NT2/D1 (cell line): ENCODE measurements around the gene PAPPA2.

ENCODE experiments used
- DNase-seq: peaks from one replicate; pipeline ENCODE4 v3.0.0-alpha.2; 2011; ENCODE audit warnings: low read depth, low spot score
- H3K27me3 ChIP-seq: 2 replicates; pipeline ENCODE4 v1.6.0; 2011; ENCODE audit warnings: mild to moderate bottlenecking; ENCODE audit not compliant: insufficient read length, insufficient read depth
- H3K36me3 ChIP-seq: 2 replicates; pipeline ENCODE4 v1.6.1; 2011; ENCODE audit warnings: mild to moderate bottlenecking, low read length, mixed read lengths; ENCODE audit not compliant: insufficient read depth, insufficient read length
- H3K4me1 ChIP-seq: 2 replicates; pipeline ENCODE4 v1.5.1; 2011; ENCODE audit not compliant: insufficient read depth, insufficient read length
- H3K4me3 ChIP-seq: 2 replicates; pipeline ENCODE4 v1.5.1; 2011; ENCODE audit warnings: low read depth; ENCODE audit not compliant: insufficient read length
- H3K9ac ChIP-seq: 2 replicates; pipeline ENCODE4 v1.6.0; 2011; ENCODE audit warnings: low read depth; ENCODE audit not compliant: insufficient read length
- H3K9me3 ChIP-seq: 2 replicates; pipeline ENCODE4 v1.5.1; 2011; ENCODE audit warnings: mild to moderate bottlenecking, low read length; ENCODE audit not compliant: insufficient read depth
- SUZ12 ChIP-seq: IDR thresholded peaks from 2 replicates; pipeline ENCODE4 v1.6.1; 2011; ENCODE audit not compliant: insufficient read length, insufficient read depth; ENCODE audit errors: extremely low read depth
- YY1 ChIP-seq: IDR thresholded peaks from 2 replicates; pipeline ENCODE4 v1.6.1; 2011; ENCODE audit not compliant: insufficient read length, insufficient read depth
- ZNF274 ChIP-seq: IDR thresholded peaks from 2 replicates; pipeline ENCODE4 v1.6.1; 2011; ENCODE audit warnings: mild to moderate bottlenecking, low read depth, low read length

Gene PAPPA2

DNA sequence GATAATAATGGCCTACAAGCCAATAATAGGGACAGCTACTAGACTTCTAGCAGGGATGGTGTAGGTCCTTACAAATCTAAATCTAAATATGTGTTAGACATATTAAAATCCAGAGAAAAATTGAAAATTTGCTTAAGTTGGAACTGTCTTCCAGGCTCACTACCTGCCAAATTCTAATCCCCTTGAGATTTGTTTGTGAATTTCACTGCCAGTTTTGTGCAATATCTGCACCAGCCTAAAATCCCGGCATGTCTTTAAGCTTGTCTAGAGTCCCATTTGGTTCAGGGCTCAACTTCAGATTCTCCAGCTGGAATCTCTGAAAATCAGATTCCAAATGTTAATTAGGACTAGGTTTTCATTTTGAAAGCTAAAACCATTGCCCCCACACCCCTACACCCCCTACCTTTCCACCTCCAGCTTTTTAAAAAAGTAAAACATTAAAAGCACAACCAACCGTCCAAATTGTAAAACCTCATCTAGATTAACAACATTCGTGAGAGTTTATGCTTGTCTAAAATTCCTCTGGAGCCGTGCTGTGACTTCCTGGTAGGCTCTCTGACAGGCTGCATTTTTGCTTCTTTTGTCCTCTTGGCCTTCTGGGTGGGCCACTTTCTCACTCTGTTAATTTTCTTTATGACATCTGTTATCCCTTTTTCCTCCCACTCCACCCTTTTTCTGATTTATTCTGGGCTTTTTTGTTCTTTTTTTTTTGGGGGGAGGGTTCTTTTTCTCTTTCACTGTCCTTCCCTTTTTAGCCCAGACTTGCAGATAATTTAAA lies 348.7 kb downstream of the PAPPA2 start:
- Histone ChIP-seq H3K9me3 (no peaks in the 10 kb centered on the region), H3K4me3 (no peak overlapping the region), H3K36me3 (no peaks in the 10 kb centered on the region), H3K27me3 (no peaks in the 10 kb centered on the region), H3K4me1 (no peaks in the 10 kb centered on the region), H3K9ac (no peak overlapping the region)
- no peak for TF ChIP-seq SUZ12
- no peak for TF ChIP-seq ZNF274
- no peak for TF ChIP-seq YY1
- no peak for DNase-seq

DNA sequence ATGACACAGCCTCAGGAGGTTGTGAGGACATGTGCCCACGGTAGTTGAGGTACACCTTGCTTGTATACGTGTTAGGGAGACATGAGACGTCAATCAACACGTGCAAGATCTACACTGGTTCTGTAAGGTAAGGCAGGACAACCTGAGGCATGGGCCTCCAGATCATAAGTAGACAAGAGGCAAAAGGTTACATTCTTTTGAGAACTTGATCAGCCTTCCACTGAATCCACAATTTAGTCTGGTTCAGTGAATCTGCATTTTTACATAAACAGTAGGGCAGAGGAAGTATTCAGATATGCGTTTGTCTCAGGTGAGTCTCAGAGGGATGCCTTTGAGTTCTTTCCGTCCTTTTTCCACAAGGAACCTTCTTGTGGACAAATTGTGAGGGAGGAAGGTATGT lies 352.6 kb downstream of the PAPPA2 start:
- H3K4me3 ChIP-seq: no peak overlapping the region
- no peak overlapping the region for H3K9ac ChIP-seq
- no peaks in the 10 kb centered on the region for H3K36me3 ChIP-seq
- H3K27me3 ChIP-seq: no peaks in the 10 kb centered on the region
- H3K9me3 ChIP-seq: no peaks in the 10 kb centered on the region
- DNase-seq: no peak
- H3K4me1 ChIP-seq: no peaks in the 10 kb centered on the region
- TF ChIP-seq YY1: no peak
- no peak for TF ChIP-seq SUZ12
- no peak for TF ChIP-seq ZNF274

DNA sequence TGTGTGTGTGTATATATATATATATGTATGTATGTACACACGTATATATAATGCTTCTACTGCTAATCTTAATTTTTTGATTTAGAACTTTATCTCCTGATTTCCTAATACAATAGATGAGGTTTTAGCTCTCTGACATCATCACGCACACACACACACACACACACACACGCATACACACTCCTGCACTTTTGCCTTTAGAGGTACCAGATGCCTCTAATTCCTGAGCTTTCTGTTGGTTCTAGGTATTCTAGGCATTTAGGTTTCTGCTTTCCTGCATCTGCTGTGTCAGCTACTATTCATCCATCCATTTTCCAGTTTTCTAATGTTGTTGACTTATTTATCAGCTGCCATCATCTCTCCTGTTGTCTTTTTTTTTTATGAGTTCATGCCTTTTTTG lies 353.3 kb downstream of the PAPPA2 start:
- no peak for TF ChIP-seq ZNF274
- no peak for TF ChIP-seq SUZ12
- no peak for TF ChIP-seq YY1
- Histone ChIP-seq H3K9me3 (no peaks in the 10 kb centered on the region), H3K27me3 (no peaks in the 10 kb centered on the region), H3K9ac (no peak overlapping the region), H3K4me3 (no peak overlapping the region), H3K36me3 (no peaks in the 10 kb centered on the region), H3K4me1 (no peaks in the 10 kb centered on the region)
- no peak for DNase-seq

DNA sequence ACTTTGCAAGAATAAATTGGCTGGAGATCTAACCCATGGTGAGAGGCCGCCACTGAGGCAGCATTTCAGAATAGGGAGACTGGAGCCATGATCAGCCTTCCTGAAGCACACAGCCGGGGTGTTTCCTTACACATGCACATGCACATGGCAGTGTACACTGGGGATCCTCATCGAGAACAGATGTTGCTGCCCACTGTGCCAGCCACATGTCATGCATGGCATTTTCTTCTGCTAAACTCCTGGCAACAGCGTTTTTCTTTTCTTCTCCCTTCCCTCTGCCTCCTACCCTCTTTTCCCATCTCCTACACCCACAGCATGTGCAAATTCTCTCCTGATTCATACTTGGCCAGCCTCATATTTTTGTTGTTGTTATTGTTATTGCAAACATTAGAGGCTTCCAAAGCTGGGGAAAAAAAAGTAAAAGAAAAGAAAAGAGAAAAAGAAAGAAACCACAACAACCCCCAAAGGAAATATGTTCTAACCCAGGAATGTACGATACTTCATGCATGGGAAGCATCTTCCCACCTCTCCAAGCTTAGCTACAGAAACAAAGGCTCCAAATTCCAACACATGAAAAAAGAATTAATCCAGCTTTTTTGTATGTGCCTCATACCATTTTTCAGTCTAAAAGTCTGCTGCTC lies 357.5 kb downstream of the PAPPA2 start:
- TF ChIP-seq YY1 (no peak), SUZ12 (no peak), ZNF274 (no peak)
- DNase-seq: no peak
- Histone ChIP-seq H3K9me3 (no peaks in the 10 kb centered on the region), H3K4me3 (no peak overlapping the region), H3K36me3 (no peaks in the 10 kb centered on the region), H3K9ac (no peak overlapping the region), H3K27me3 (peaks cover 2% of the 10 kb centered on the region), H3K4me1 (no peaks in the 10 kb centered on the region)

DNA sequence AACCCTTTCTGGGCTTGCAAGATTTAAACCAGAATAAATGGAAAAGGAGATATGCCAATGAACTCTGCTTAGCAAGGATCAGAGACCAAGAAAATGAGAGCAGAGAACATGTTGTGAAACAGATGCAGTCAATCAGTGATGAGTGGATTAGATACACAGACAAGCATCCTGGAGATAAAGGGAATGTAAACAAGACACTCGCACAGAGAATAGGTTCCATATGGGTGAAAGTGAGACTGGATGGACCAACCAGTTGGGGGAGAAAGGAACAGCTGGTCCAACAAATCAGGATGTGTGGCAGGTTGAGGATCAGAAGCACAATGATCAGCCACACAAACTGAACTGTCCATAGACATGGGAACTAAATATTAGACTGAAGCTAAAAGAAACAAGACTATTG lies 363.3 kb downstream of the PAPPA2 start:
- DNase-seq: no peak
- no peaks in the 10 kb centered on the region for H3K36me3 ChIP-seq

DNA sequence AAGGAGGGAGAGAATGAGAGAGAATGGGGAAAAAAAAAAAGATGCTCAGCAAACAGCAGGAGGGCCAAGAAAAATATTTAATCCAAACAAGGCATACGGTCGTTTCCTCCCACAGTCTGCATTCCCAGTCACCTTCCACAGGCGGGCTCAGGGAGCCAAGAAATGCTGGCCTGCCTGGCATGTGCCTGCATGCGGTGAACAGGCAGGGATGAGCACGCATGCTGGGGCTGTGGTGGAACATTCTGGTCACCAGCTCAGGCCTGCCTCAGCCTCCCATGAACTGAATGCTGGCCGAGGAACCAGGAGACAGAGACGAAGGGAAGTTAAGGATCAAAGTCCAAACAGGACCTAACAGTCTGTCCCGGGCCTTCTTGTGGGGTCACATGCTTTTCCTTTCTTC lies 366.3 kb downstream of the PAPPA2 start:
- TF ChIP-seq ZNF274 (no peak), SUZ12 (no peak), YY1 (no peak)
- no peaks in the 10 kb centered on the region for H3K27me3 ChIP-seq
- no peak for DNase-seq
- H3K4me1 ChIP-seq: no peaks in the 10 kb centered on the region
- H3K9me3 ChIP-seq: no peaks in the 10 kb centered on the region
- no peak overlapping the region for H3K4me3 ChIP-seq
- H3K36me3 ChIP-seq: no peaks in the 10 kb centered on the region
- H3K9ac ChIP-seq: no peak overlapping the region

More for the DNA sequence above, 363.3 kb downstream of the PAPPA2 start:
- Histone ChIP-seq H3K4me3 (no peak overlapping the region), H3K4me1 (no peaks in the 10 kb centered on the region), H3K9me3 (no peaks in the 10 kb centered on the region), H3K9ac (no peak overlapping the region), H3K27me3 (peaks cover 2% of the 10 kb centered on the region)
- TF ChIP-seq YY1: no peak
- no peak for TF ChIP-seq ZNF274
- TF ChIP-seq SUZ12: no peak

DNA sequence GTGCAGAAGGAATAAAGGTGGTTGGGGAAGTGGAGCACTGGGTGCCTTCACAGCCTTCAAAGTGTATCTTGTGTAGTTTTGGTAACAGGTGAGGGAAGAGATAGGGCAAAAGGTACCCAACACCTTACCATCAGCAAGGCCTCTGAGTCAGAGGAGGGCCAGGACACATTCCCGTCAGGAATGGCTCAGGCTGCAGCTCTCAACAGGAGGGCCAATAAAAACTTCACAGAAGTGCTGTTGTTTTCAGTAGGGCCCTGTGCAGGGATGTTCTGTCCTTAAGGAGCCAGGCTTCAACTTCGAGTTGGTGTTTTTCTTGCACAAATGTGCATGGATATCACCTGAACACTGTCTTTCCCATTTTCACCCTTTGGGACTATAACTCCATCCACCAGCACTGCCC lies 368.2 kb downstream of the PAPPA2 start:
- no peak for DNase-seq
- H3K9ac ChIP-seq: no peak overlapping the region
- no peaks in the 10 kb centered on the region for H3K4me1 ChIP-seq
- H3K4me3 ChIP-seq: no peak overlapping the region
- no peaks in the 10 kb centered on the region for H3K27me3 ChIP-seq
- H3K36me3 ChIP-seq: no peaks in the 10 kb centered on the region
- H3K9me3 ChIP-seq: no peaks in the 10 kb centered on the region
- TF ChIP-seq ZNF274 (no peak), YY1 (no peak), SUZ12 (no peak)
